Neural cell (in vitro differentiated cells): ENCODE results near the gene IRAK4. TPM values are rescaled to one million over a fixed set of nuclear protein-coding genes. Genes with fewer than 3 reads are reported as not detected.
A peak's percentile ranks its signal among the peaks of the same experiment; 100 is the strongest.

Source experiments
- H2AFZ ChIP-seq: fragments of 200-600, 300-800 bp; sonication (generic), shearing (Covaris generic); 2 replicates; pipeline ENCODE4 v1.6.0; 2014; ENCODE audit warnings: low read depth, mild to moderate bottlenecking, antibody characterized with exemption, low read length, moderate library complexity
- H3F3A ChIP-seq: fragments of 200-600 bp; shearing (Covaris generic); 2 replicates; pipeline ENCODE4 v1.6.1; 2016; ENCODE audit warnings: mild to moderate bottlenecking, moderate library complexity, mixed read lengths, antibody characterized with exemption, low read length; ENCODE audit not compliant: insufficient read depth, poor library complexity, severe bottlenecking
- H3K27ac ChIP-seq: fragments of 200-600, 300-800 bp; sonication (generic), shearing (Covaris generic); 2 replicates; pipeline ENCODE4 v1.5.1; 2014; ENCODE audit warnings: mild to moderate bottlenecking, low read length, moderate library complexity
- H3K27me3 ChIP-seq: fragments of 300-800, 200-600 bp; sonication (generic), shearing (Covaris generic); 2 replicates; pipeline ENCODE4 v1.6.0; 2014; ENCODE audit warnings: mild to moderate bottlenecking, low read depth, low read length, moderate library complexity; ENCODE audit not compliant: insufficient read depth
- H3K36me3 ChIP-seq: fragments of 300-800, 200-600 bp; sonication (generic), shearing (Covaris generic); 2 replicates; pipeline ENCODE4 v1.5.1; 2014; ENCODE audit warnings: mild to moderate bottlenecking, antibody characterized with exemption, low read length, moderate library complexity; ENCODE audit not compliant: insufficient read depth
- H3K4me2 ChIP-seq: fragments of 300-800, 200-600 bp; sonication (generic), shearing (Covaris generic); 2 replicates; pipeline ENCODE4 v1.6.0; 2014; ENCODE audit warnings: mild to moderate bottlenecking, low read length
- H3K4me3 ChIP-seq: fragments of 300-800, 200-600 bp; sonication (generic), shearing (Covaris generic); 2 replicates; pipeline ENCODE4 v1.5.1; 2014; ENCODE audit warnings: mild to moderate bottlenecking, low read length, moderate library complexity
- H3K79me2 ChIP-seq: fragments of 200-600 bp; shearing (Covaris generic); replicated peaks from 2 replicates; pipeline ENCODE4 v1.6.0; 2014; ENCODE audit warnings: mild to moderate bottlenecking, low read length, moderate library complexity; ENCODE audit not compliant: insufficient read depth
- H3K9ac ChIP-seq: fragments of 300-800, 200-600 bp; sonication (generic), shearing (Covaris generic); 2 replicates; pipeline ENCODE4 v1.6.1; 2016; ENCODE audit warnings: mild to moderate bottlenecking, low read length, mixed read lengths
- H3K9me2 ChIP-seq: fragments of 200-600 bp; shearing (Covaris generic); 2 replicates; pipeline ENCODE4 v1.6.1; 2016; ENCODE audit warnings: mild to moderate bottlenecking, low read length, mixed read lengths; ENCODE audit not compliant: insufficient read depth
- H3K9me3 ChIP-seq: fragments of 200-600, 300-800 bp; sonication (generic), shearing (Covaris generic); 2 replicates; pipeline ENCODE4 v1.6.1; 2016; ENCODE audit warnings: mild to moderate bottlenecking, mixed run types, low read length, moderate library complexity, mixed read lengths
- H4K20me1 ChIP-seq: fragments of 200-600 bp; shearing (Covaris generic); 2 replicates; pipeline ENCODE4 v1.6.1; 2016; ENCODE audit warnings: mild to moderate bottlenecking, mixed run types; ENCODE audit not compliant: insufficient read depth
- CTCF ChIP-seq: fragments of 450-650 bp; IDR thresholded peaks from 2 replicates; pipeline ENCODE4 v1.5.1; 2014; ENCODE audit warnings: antibody characterized with exemption, mild to moderate bottlenecking, moderate library complexity; ENCODE audit not compliant: poor library complexity, severe bottlenecking
- EP300 ChIP-seq: fragments of 450-650 bp; conservative IDR thresholded peaks from 2 replicates; pipeline ENCODE4 v1.6.1; 2014; ENCODE audit warnings: antibody characterized with exemption, mild to moderate bottlenecking, moderate library complexity; ENCODE audit not compliant: poor library complexity, severe bottlenecking
- EZH2 ChIP-seq: fragments of 200-600, 300-800 bp; shearing (Covaris generic), sonication (generic); IDR thresholded peaks from 2 replicates; pipeline ENCODE4 v1.6.1; 2014; ENCODE audit warnings: antibody characterized with exemption, low read length, borderline replicate concordance, mild to moderate bottlenecking; ENCODE audit not compliant: insufficient read depth, poor library complexity, severe bottlenecking
- MXI1 ChIP-seq: fragments of 450-650 bp; conservative IDR thresholded peaks from 2 replicates; pipeline ENCODE4 v1.6.1; 2014; ENCODE audit warnings: antibody characterized with exemption, mild to moderate bottlenecking; ENCODE audit not compliant: poor library complexity, severe bottlenecking
- POLR2AphosphoS5 ChIP-seq: IDR thresholded peaks from 2 replicates; pipeline ENCODE4 v1.6.1; 2012
- RAD21 ChIP-seq: fragments of 450-650 bp; conservative IDR thresholded peaks from 2 replicates; pipeline ENCODE4 v1.6.1; 2014; ENCODE audit warnings: antibody characterized with exemption, mild to moderate bottlenecking, moderate library complexity
- REST ChIP-seq: IDR thresholded peaks from 2 replicates; pipeline ENCODE4 v1.6.1; 2012; ENCODE audit warnings: borderline replicate concordance
- SMC3 ChIP-seq: fragments of 450-650 bp; conservative IDR thresholded peaks from 2 replicates; pipeline ENCODE4 v1.6.1; 2014; ENCODE audit warnings: antibody characterized with exemption, mild to moderate bottlenecking, moderate library complexity; ENCODE audit not compliant: poor library complexity
- TAF1 ChIP-seq: IDR thresholded peaks from 2 replicates; pipeline ENCODE4 v1.6.1; 2012; ENCODE audit warnings: low read depth
- polyA plus RNA-seq: library from polyadenylated mRNA; depleted of rRNA; stranded (reverse); fragments of >200 nt; gene quantifications from 2 replicates; pipeline ENCODE4 v1.2.3, GENCODE V29; 2014

The IRAK4 gene
- polyA plus RNA-seq, 1 donor from 2014 or later: 7.0 TPM

GRCh38 chr12:43835264-43835655 is 76.5 kb downstream of the IRAK4 start:
- peak overlapping the region; percentile 75 for H3K4me3 ChIP-seq
- H3K27me3 ChIP-seq: peaks cover 24% of the 10 kb centered on the region
- peak overlapping the region; percentile 63 for H3K9ac ChIP-seq
- H3K4me2 ChIP-seq: no peak overlapping the region
- no peaks in the 10 kb centered on the region for H3F3A ChIP-seq
- no peaks in the 10 kb centered on the region for H3K9me3 ChIP-seq
- no peaks in the 10 kb centered on the region for H3K36me3 ChIP-seq
- H2AFZ ChIP-seq: no peak overlapping the region
- H3K9me2 ChIP-seq: no peaks in the 10 kb centered on the region
- no peaks in the 10 kb centered on the region for H4K20me1 ChIP-seq
- H3K79me2 ChIP-seq: no peaks in the 10 kb centered on the region
- TF ChIP-seq EP300 (no peak), REST (no peak), SMC3 (no peak), POLR2AphosphoS5 (no peak), CTCF (no peak)
- no peak overlapping the region for H3K27ac ChIP-seq

- Histone ChIP-seq H3K79me2 (no peaks in the 10 kb centered on the region), H3K9me2 (no peaks in the 10 kb centered on the region), H3K4me3 (peak within 1 kb of the TSS; percentile 75), H3K9me3 (no peaks in the 10 kb centered on the region), H3K36me3 (no peaks in the 10 kb centered on the region), H3K9ac (peak within 1 kb of the TSS; percentile 63), H3K4me2 (peak within 1 kb of the TSS; percentile 3), H3F3A (no peaks in the 10 kb centered on the region), H3K27me3 (peaks cover 24% of the 10 kb centered on the region), H2AFZ (peak within 1 kb of the TSS; percentile 38), H4K20me1 (no peaks in the 10 kb centered on the region), H3K27ac (no peak within 1 kb of the TSS)
- TF ChIP-seq SMC3 (peak; percentile 10), POLR2AphosphoS5 (no peak), MXI1 (peak; percentile 55), TAF1 (no peak), CTCF (peak; percentile 27), REST (no peak), RAD21 (no peak), EP300 (peak; percentile 35), EZH2 (no peak)
Measured at GRCh38 chr12:43835656-43836474, 77.1 kb downstream of the IRAK4 start, which contains the start of gene TMEM117. TMEM117 (plus strand) TSS chr12:43836081.
